Activated CD4-positive, alpha-beta T cell treated with anti-CD3 and anti-CD28 coated beads, Interleukin-2, amount 50 U/mL, for 48 hours (primary cell): Measurements from ENCODE around the gene BSG.

ENCODE experiments used
- DNase-seq, 2 experiments: peaks; one replicate each; pipeline ENCODE4 v3.0.0-alpha.2; 2020

The BSG gene

GRCh38 chr19:572140-572742 is at the start of gene BSG:
BSG (plus strand) TSS chr19:572596; CDS start chr19:572635, 39 bp downstream.
- peak; percentile 98 to 99 for DNase-seq

GRCh38 chr19:522726-523125 is 49.7 kb upstream of the BSG start:
- DNase-seq = no peak

GRCh38 chr19:524062-524674 is 48.2 kb upstream of the BSG start:
- DNase-seq = no peak

GRCh38 chr19:525029-525428 is 47.4 kb upstream of the BSG start:
- no peak for DNase-seq

GRCh38 chr19:525857-526419 is 46.5 kb upstream of the BSG start:
- DNase-seq = no peak

GRCh38 chr19:530134-531008 is 42.0 kb upstream of the BSG start:
- DNase-seq = no peak

- peak; percentile 83 to 85 for DNase-seq
Measured at GRCh38 chr19:531009-531752, 41.2 kb upstream of the BSG start.

- DNase-seq = no peak
Measured at GRCh38 chr19:531753-532560, 40.4 kb upstream of the BSG start, which contains the start of gene CDC34. CDC34 (plus strand) TSS chr19:531760; CDS start chr19:531932, 172 bp downstream.

- DNase-seq = peak in 1 of 2 experiments; percentile 50
Measured at GRCh38 chr19:532561-533363, 39.6 kb upstream of the BSG start.

GRCh38 chr19:533364-534058 is 38.9 kb upstream of the BSG start:
- no peak for DNase-seq

GRCh38 chr19:534088-534487 is 38.3 kb upstream of the BSG start:
- no peak for DNase-seq

- no peak for DNase-seq
Measured at GRCh38 chr19:535017-535835, 37.2 kb upstream of the BSG start.

GRCh38 chr19:536031-536880 is 36.1 kb upstream of the BSG start:
- DNase-seq = no peak

GRCh38 chr19:536881-537404 is 35.5 kb upstream of the BSG start:
- no peak for DNase-seq

GRCh38 chr19:538641-539428 is 33.6 kb upstream of the BSG start:
- no peak for DNase-seq

- DNase-seq = no peak
Measured at GRCh38 chr19:539429-540030, 32.9 kb upstream of the BSG start.
